Globus pallidus (tissue), 1 donor: ENCODE results near the gene COMMD2.

Source experiments
- DNase-seq: peaks from one replicate; pipeline ENCODE4 v3.0.0-alpha.2; 2015; ENCODE audit warnings: low spot score

The COMMD2 gene

DNA sequence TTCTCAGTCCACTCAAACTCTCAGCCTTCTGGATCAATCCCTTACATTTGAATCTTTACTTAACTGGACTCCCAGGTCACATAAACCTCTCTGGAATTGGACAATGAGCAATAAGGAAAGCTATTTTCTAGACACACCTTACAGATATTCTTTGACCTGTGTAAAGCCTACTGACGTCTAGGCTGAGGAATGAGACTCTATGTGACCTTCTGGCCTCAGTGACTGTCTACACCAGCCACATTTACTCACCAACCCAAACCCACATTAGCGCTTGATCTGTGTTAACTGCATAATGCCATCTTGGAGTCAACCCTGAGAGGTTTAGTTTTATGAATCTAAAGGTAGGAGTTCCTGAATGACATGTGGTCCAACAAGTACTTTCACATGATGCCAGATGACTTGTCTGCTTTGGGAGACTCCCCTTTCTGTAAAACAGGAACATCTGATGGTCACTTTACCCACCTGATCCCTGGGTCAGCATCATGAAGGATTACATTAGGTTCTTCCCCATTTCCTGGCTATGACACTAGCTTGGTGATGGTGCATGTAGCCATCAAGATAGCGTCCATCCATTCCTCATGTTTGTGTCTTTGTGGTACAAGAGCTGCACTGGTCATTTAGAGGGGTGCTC lies 11.4 kb upstream of the COMMD2 start:
- DNase-seq = no peak

- no peak for DNase-seq
Measured at GRCh38 chr3:149753717-149754116, 1.4 kb upstream of the COMMD2 start.

DNA sequence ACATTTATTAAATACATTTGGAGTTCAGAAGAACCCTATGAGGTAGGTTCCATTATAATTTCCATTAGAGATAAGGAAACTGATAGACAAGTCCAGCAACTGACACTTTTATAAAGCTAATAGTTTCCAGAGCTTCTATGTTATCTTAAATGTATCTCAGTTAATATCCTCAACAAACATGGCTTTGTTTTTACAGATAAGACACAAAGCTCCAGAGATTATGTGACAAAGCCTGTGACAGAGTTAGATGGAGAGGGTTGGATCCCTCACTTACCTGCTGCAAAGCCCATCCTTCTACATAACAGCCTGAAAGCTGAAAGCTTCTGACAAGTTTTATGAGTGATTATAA lies 473 bp upstream of the COMMD2 start:
- no peak for DNase-seq

DNA sequence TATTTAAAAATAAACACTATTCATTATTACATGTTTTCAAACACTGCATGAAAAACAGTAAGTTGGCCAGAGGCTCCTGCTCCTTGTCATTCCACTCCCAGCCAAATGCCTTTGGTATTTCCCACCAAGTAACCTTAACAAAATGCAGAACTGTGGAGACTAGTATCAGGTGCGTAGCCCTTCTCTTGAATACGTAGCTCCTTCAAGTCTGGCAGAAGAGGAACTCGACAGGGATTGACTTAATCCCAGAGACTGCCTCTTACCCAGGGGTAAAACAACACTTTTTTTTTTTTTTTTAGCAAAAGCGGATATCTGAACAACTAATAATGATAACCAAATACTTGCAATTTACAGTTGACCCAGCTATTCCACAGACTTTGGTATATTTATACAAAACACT lies 738 bp downstream of the COMMD2 start:
- DNase-seq = no peak

GRCh38 chr3:149744606-149745005 lies 7.7 kb downstream of the COMMD2 start:
- DNase-seq = no peak

DNA sequence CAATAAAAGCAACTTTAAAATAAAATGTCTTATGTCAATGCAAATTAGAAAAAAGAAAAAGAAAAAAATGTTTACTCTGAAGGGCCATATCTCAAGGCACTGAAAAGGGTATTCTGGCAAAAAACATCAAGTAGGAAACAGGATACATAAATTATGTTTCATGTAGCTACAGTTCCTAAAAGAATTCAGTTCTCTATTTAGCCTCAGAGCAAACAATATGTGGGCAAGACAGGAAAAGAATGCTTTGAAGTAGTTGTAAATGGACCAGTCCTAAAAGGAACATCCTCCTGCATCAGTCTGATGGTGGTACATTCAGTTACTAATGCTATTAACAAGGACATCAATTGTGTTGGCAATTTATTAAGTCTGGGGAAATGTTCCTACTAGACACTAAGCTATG lies 8.1 kb downstream of the COMMD2 start:
- no peak for DNase-seq

- no peak for DNase-seq
Measured at GRCh38 chr3:149739396-149739795, 12.9 kb downstream of the COMMD2 start.

DNA sequence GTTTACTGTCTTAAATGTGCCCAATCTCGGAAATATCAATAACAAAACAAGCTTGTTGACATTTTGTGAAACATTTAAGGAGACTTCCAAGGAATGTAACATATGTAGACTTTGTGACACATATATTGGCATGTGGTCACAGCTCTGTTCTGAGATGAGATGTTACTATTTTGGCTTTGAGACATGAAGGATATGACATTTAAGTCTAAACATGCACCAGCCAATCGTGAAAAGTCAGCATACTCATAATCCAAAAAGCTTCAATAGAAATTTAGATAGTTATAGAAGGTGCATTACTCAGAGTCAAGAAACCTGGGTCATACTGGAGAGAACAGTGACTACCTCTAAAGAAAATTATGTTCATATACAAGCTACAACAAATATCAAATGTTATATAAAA lies 13.4 kb downstream of the COMMD2 start:
- DNase-seq = no peak

- DNase-seq = no peak
Measured at GRCh38 chr3:149736953-149737205, 15.4 kb downstream of the COMMD2 start.

GRCh38 chr3:149736175-149736952 lies 15.9 kb downstream of the COMMD2 start:
- no peak for DNase-seq

- DNase-seq = no peak
Measured at GRCh38 chr3:149732234-149732633, 20.1 kb downstream of the COMMD2 start.

GRCh38 chr3:149727656-149728055 lies 24.6 kb downstream of the COMMD2 start:
- no peak for DNase-seq

DNA sequence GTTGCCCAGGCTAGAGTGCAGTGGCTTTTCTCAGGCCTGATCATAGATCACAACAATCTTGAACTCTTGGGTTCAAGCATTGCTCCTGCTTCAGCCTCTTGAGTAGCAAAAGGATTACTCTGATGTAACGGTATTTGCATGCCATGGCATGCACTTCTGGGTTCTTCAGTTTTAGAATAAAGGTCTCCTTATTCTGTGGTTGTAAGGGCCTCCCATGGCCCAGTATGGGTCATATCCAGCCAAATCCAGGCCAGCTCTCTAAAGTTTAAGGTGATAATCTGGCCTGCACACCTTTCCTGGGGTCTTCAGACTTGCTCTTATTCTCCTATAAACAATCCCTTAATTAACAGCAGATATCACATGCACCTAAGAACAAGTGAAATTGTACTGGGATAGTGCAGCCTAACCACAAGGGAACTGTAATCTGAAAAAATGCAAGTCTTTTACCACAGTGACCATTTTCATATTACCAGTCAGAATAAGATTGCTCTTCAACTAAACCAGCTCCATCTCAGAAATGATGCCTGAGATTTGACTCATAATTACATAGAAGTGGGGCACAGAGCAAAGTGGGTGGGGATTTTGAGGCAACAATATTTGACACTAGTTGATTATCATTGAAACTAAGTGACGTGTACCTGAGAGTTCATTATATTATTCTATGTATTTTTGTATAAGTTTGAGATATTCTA lies 25.4 kb downstream of the COMMD2 start:
- no peak for DNase-seq

DNA sequence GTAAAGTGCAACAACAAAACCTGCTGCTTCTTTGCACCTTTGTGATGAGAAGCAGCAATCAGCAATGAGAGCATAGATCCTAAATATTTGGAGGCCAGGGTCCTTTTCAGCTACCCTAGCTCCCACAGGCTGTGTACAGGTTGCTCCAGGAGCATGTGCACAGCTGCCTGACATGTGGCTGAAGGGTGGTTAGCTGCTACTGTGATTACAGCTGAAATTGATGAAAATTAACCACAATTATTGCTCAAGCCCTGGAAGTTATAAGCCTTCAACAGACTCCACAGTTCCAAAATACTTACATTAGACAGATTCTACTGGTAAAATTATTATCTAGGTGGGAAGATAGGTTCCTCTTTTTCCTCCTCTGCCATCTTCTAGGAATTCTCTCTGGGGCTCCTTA lies 28.5 kb downstream of the COMMD2 start:
- no peak for DNase-seq

DNA sequence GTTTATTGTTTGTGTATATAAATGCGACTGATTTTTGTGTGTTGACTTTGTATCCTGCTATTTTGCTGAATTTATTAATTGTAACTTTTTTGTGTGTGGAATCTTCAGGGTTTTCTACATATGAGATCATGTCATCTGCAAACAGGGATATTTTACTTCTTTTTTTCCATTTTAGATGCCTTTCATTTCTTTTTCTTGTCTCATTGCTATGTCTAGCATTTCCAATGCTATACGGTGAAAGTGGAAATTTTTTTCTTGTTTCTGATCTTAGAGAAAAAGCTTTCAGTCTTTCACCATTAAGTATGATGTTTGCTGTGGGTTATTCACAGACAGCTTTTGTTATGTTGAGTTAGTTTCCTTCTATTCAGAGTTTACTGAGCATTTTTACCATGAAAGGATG lies 31.4 kb downstream of the COMMD2 start:
- no peak for DNase-seq

GRCh38 chr3:149717391-149718056 lies 34.8 kb downstream of the COMMD2 start:
- DNase-seq = peak; percentile 65

GRCh38 chr3:149716984-149717383 lies 35.3 kb downstream of the COMMD2 start:
- DNase-seq = no peak

DNA sequence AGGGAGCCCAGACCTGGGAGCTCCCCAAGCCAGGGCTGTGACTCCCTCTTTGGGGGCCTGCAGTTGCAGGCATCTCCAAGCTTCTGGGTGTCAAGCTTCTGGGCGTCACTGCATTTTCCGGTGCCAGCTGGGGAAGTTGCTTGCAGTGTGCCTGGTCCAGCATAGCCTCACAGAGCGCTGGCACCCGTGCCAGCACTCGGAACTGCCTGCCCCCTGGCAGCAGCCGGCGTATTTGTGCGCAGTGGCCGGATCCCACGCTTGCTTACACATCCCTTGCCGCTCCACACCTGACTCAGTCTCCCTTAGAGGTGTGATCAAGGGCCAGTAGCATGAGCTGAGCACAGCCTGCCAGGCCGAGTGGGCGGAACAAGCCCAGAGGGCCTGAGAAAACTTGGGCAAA lies 37.0 kb downstream of the COMMD2 start:
- no peak for DNase-seq

GRCh38 chr3:149713730-149714654 lies 38.3 kb downstream of the COMMD2 start:
- DNase-seq = no peak

GRCh38 chr3:149706905-149707304 lies 45.4 kb downstream of the COMMD2 start:
- DNase-seq = peak; percentile 33

- no peak for DNase-seq
Measured at GRCh38 chr3:149705416-149705815, 46.9 kb downstream of the COMMD2 start.

- DNase-seq = no peak
Measured at GRCh38 chr3:149703466-149703865, 48.8 kb downstream of the COMMD2 start.
